Tibial artery (tissue), 4 donors: ENCODE results near the gene SPOCK2.

Source experiments
- DNase-seq, 2 donors: peaks; one replicate each; pipeline ENCODE4 v3.0.0-alpha.2; 2019
- H3K27ac ChIP-seq, 2 donors: fragments of 200-600 bp; sonication (generic) in 1 of 2; 1 replicate in 1 of 2; 2 replicates in 1 of 2; pipeline ENCODE4 v1.5.1; 2018 to 2019; ENCODE audit warnings: mild to moderate bottlenecking in 1 of 2
- H3K27me3 ChIP-seq, 2 donors: fragments of 200-600 bp; sonication (generic) in 1 of 2; one replicate each; pipeline versions ENCODE4 v1.5.1 to v1.6.0; 2016 to 2019
- H3K36me3 ChIP-seq, 3 donors: fragments of 200-600 bp; sonication (generic) in 2 of 3; one replicate each; pipeline ENCODE4 v1.5.1; 2016 to 2019; ENCODE audit warnings: mild to moderate bottlenecking in 2 of 3
- H3K4me1 ChIP-seq, 4 donors: fragments of 200-600 bp; sonication (generic) in 2 of 4; 1 replicate in 3 of 4; 2 replicates in 1 of 4; pipeline ENCODE4 v1.5.1; 2016 to 2019
- H3K4me3 ChIP-seq, 2 donors: fragments of 200-600 bp; sonication (generic) in 1 of 2; 1 replicate in 1 of 2; 2 replicates in 1 of 2; pipeline ENCODE4 v1.5.1; 2018 to 2019; ENCODE audit warnings: mild to moderate bottlenecking in 2 of 2
- H3K9me3 ChIP-seq, 3 donors: fragments of 200-600 bp; sonication (generic) in 1 of 3; one replicate each; pipeline ENCODE4 v1.5.1; 2016 to 2019
- CTCF ChIP-seq, 2 experiments: fragments of 200-600 bp in 1 of 2; fragments of 450-650 bp in 1 of 2; IDR thresholded peaks; one replicate each; pipeline ENCODE4 v1.5.1; 2017 to 2019; ENCODE audit warnings: antibody characterized with exemption in 2 of 2, mild to moderate bottlenecking in 1 of 2, moderate library complexity in 1 of 2
- intact Hi-C: fragments of 100-400 bp; cut with DNase I; formaldehyde crosslinking; loops from one replicate; pipeline ENCODE4 v1.15.0; 2023; ENCODE audit warnings: low total_unique reads

SPOCK2 gene

DNA sequence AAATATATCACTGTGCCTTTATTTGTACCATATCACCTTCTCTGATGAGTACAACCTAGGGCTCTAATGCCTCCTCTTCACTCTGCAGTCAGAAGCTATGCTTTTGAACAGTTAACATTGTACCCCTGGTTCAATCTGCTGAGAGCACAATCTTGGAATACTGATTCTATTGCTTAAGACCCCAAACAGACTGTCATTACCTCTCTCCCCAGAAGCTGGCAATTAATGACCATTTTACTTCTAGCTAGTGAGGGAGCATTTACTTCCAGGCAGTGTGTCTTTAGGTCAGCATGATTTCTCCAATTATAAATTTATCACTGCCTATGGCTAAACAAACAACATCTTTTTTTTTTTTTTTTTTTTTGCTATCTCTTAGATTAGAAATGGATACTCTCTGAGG is 36.0 kb upstream of the SPOCK2 start:
- DNase-seq = no peak
- Histone ChIP-seq H3K9me3 (no peaks in the 10 kb centered on the region), H3K36me3 (peaks cover 0 to 15% (median 7%) of the 10 kb centered on the region in 3 donors), H3K4me3 (no peak overlapping the region), H3K27ac (no peak overlapping the region), H3K4me1 (no peaks in the 10 kb centered on the region), H3K27me3 (no peaks in the 10 kb centered on the region)
- intact Hi-C loops = no loop called here
- TF ChIP-seq CTCF (IDR thresholded peaks at IDR 0.05) = no peak

GRCh38 chr10:72123616-72124015 is 35.3 kb upstream of the SPOCK2 start:
- Histone ChIP-seq H3K4me3 (no peak overlapping the region), H3K9me3 (no peaks in the 10 kb centered on the region), H3K36me3 (peaks cover 0 to 22% (median 7%) of the 10 kb centered on the region in 3 donors), H3K27me3 (no peaks in the 10 kb centered on the region), H3K27ac (no peak overlapping the region), H3K4me1 (no peaks in the 10 kb centered on the region)
- no peak for DNase-seq
- no peak for TF ChIP-seq CTCF (IDR thresholded peaks at IDR 0.05)
- intact Hi-C loops = no loop called here

GRCh38 chr10:72122221-72122620 is 33.9 kb upstream of the SPOCK2 start:
- no peak for DNase-seq
- H3K9me3 ChIP-seq = no peaks in the 10 kb centered on the region
- H3K27ac ChIP-seq = no peak overlapping the region
- peaks cover 0 to 17% (median 7%) of the 10 kb centered on the region in 3 donors for H3K36me3 ChIP-seq
- intact Hi-C loops = no loop called here
- H3K4me1 ChIP-seq = no peaks in the 10 kb centered on the region
- H3K27me3 ChIP-seq = no peaks in the 10 kb centered on the region
- TF ChIP-seq CTCF (IDR thresholded peaks at IDR 0.05) = no peak
- H3K4me3 ChIP-seq = no peak overlapping the region

DNA sequence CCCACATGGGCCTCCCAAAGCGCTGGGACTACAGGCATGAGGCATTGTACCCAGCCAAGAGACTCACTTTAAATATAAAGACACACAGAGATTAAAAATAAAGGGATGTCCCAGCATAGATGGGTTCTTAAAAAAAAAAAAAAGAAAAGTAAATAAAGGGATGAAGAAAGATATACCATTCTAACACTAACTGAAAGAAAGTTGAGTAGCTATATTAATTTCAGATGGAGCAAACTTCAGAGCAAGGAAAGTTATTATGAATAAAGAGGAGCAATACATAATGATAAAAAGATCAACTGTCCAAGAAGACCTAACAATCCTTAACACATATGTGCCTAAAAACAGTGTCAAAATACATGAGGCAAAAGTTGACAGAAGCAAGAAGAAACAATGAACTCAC is 33.0 kb upstream of the SPOCK2 start:
- H3K4me1 ChIP-seq = no peaks in the 10 kb centered on the region
- H3K36me3 ChIP-seq = peaks cover 0 to 10% (median 7%) of the 10 kb centered on the region in 3 donors
- no peak for TF ChIP-seq CTCF (IDR thresholded peaks at IDR 0.05)
- peaks cover 0 to 6% (median 0%) of the 10 kb centered on the region in 3 donors for H3K9me3 ChIP-seq
- DNase-seq = no peak
- no peaks in the 10 kb centered on the region for H3K27me3 ChIP-seq
- H3K4me3 ChIP-seq = no peak overlapping the region
- no peak overlapping the region for H3K27ac ChIP-seq
- intact Hi-C loops = no loop called here

- Histone ChIP-seq H3K27ac (no peak overlapping the region), H3K9me3 (peaks cover 0 to 8% (median 0%) of the 10 kb centered on the region in 3 donors), H3K36me3 (peaks cover 0 to 10% (median 6%) of the 10 kb centered on the region in 3 donors), H3K27me3 (no peaks in the 10 kb centered on the region), H3K4me1 (no peaks in the 10 kb centered on the region), H3K4me3 (no peak overlapping the region)
- no peak for TF ChIP-seq CTCF (IDR thresholded peaks at IDR 0.05)
- intact Hi-C loops = no loop called here
- no peak for DNase-seq
Measured at GRCh38 chr10:72116372-72116771, 28.0 kb upstream of the SPOCK2 start.
